NB4 (cell line): Measurements from ENCODE around the gene CAST.

Experiments
- POLR2A ChIP-seq: IDR thresholded peaks from 2 replicates; pipeline ENCODE4 v1.6.1; 2011; ENCODE audit warnings: mild to moderate bottlenecking; ENCODE audit not compliant: insufficient read length; ENCODE audit errors: extremely low read depth
- TF ChIP-seq, protein P1 (sequence below): IDR thresholded peaks from one replicate; pipeline ENCODE4 v1.5.1; 2012; ENCODE audit warnings: low read depth, low read length

DNA sequence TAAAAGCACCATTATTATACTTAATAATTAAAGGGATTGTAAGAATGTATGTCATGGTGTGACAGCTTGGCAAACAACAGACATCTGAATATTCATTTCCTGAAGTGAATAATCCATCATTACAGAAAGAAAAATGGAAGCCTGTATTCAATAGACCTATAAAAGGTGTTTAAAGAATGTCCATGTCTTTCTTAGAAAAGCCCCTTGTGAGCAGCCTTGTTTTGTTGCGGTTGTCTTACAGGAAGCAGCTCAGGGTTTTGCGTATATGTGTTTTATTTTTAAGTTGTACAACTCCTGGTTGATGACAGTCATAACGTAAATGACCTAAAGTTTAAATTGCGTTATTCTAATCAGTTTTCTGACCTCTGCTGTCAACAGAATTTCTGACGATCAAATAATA, 53.8 kb downstream of the CAST start:
- TF ChIP-seq, protein P1, sequence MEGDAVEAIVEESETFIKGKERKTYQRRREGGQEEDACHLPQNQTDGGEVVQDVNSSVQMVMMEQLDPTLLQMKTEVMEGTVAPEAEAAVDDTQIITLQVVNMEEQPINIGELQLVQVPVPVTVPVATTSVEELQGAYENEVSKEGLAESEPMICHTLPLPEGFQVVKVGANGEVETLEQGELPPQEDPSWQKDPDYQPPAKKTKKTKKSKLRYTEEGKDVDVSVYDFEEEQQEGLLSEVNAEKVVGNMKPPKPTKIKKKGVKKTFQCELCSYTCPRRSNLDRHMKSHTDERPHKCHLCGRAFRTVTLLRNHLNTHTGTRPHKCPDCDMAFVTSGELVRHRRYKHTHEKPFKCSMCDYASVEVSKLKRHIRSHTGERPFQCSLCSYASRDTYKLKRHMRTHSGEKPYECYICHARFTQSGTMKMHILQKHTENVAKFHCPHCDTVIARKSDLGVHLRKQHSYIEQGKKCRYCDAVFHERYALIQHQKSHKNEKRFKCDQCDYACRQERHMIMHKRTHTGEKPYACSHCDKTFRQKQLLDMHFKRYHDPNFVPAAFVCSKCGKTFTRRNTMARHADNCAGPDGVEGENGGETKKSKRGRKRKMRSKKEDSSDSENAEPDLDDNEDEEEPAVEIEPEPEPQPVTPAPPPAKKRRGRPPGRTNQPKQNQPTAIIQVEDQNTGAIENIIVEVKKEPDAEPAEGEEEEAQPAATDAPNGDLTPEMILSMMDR, result no peak
- TF ChIP-seq POLR2A, result no peak
